ENCODE measurements around the gene JAG2.

Gene JAG2

DNA sequence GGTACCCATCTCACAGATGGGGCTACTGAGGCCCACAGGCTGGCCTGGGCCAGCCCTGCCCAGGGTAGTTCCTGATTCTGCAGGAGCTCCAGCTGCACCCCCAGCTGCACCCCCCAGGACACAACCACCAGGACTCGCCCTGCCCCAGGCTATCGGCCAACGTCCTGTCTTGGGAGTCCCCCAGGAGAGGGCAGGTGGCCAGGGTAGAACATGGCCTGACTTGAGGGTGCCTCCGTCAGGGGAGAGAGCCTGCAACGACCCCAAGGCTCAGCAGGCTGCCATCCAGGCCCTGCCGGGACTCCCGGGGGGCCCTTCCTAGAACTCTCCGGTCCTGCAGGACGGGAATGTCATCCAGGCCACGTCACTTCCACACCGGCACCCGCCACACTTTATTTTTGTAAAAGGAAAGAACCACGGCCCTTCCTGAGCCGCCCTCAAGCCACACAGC lies 15.8 kb downstream of the JAG2 start:
- DNase-seq (ENCODE audit: low read depth in 1 of 2, low spot score in 1 of 2), result no peak

DNA sequence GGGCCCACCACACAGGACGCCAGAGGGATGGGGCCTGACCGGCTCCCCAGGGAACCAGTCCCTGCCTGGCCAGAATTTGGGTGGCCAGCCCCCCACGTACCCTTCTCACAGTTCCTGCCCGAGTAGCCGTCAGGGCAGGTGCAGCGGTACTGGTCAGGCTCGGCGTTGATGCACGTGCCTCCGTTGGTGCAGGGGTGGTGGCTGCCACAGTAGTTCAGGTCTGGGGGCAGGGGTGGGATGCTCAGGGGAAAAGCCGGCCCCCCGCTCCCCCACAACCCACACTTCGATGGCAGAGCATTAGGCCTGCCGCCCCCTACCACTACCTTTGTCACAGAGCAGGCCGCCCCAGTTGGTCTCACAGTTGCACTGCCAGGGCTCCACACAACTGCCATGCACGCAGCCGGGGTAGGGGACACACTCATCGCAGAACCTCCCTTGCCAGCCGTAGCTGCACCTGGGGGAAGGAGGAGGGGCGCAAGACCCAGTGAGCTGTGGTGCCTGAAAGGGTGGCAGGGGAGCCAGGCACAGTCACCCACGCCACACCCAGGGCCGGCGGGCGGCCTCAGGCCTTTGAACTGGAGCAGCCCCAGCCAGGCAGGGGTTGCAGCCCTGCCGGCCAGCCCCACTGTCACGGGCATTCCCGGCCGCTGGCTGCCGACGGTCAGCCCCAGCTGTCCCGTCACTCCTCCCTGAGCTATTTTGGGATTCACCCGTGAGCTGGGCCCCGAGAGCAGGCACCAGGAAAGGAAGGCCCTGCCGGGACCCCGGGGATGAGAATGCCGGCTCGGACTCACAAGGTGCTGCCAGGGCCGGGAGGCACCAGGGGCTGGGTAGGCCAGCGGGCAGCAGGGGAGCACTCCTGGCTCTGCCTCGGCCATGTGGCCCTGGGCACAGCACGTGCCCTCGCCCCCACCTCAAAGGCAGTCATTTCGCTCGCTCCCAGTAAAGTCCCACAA lies 16.5 kb downstream of the JAG2 start:
- no peak for DNase-seq (ENCODE audit: low read depth in 1 of 2, low spot score in 1 of 2)

DNA sequence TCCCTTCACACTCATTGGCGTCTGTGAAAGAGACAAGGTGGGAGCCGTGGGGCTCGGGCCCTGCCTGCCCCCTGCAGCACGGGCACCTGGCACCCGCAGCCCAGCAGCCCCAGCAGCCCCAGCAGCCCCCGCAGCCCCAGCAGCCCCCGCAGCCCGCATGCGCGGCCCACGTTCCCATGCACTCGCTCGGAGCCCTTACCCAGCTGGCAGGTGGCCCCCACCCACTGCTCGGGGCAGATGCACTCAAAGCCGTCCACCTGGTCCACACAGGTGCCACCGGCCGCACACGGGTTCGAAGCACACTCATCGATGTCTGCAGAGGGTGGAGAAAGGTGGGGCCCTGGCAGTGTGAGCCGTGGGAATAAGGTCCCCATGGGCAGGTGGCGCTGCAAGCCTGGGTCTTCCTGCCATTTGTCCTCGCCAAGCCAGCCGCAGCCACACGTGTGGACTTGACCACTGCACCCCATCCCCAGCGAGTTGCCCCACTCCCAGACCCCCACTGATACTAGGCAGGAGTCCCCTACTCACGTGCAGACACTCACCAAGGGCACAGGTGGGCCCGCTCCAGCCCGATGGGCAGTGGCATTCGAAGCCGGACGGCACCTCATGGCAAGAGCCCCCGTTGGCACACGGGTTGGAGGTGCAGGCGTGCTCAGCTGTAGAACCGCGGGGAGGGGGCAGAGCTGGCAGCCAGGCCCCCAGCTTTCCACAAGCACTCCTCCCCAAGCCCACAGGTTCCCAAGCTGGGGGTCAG lies 17.3 kb downstream of the JAG2 start:
- DNase-seq (ENCODE audit: low read depth in 1 of 2, low spot score in 1 of 2), result no peak

DNA sequence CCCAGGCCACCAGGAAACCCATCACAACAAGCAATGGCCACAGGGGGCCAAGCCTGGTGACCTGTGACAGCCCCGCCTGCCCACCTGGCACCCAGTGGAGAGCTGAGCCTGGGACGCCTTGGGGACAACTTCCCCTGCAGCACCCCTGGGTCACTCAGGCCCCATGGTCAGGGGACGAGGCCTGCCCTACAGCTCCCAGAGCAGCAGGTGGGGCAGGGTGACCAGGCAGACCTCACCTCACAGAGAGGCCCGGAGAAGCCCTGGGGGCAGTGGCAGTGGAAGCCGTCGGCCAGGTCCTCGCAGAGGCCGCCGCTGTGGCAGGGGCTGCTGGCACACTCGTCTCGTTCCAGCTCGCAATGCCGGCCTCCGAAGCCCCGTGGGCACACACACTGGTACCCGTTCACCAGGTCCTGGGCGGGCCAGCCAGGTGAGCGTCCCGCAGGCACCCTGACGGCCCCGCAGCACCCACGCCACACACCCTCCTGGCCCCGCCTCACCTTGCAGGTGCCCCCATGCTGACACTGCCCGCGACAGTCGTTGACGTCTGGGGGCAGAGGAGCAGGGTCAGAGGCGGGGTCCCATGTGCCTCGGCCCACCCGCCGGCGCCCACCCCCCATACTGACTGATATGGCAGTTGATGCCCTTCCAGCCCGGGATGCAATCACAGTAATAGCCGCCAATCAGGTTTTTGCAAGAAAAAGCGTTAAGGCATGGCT lies 18.1 kb downstream of the JAG2 start:
- no peak for DNase-seq (ENCODE audit: low read depth in 1 of 2, low spot score in 1 of 2)

DNA sequence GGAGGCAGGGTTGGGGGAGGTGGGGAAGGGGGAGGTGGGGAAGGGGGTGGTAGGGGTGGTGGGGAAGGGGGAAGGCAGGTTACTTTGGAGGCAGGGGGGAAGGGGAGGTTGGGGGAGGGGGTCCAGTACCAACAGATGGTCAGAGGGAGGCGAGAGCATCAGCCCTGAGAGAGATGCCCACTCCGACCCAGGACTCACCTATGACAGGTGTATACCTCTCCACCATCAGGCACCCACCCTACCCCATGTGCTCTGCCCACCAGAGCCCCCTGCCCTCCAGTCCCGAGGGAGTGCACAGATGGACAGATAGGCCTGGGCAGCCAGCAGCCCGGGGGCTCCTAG lies 18.6 kb downstream of the JAG2 start:
- DNase-seq (ENCODE audit: low read depth in 1 of 2, low spot score in 1 of 2), result no peak

DNA sequence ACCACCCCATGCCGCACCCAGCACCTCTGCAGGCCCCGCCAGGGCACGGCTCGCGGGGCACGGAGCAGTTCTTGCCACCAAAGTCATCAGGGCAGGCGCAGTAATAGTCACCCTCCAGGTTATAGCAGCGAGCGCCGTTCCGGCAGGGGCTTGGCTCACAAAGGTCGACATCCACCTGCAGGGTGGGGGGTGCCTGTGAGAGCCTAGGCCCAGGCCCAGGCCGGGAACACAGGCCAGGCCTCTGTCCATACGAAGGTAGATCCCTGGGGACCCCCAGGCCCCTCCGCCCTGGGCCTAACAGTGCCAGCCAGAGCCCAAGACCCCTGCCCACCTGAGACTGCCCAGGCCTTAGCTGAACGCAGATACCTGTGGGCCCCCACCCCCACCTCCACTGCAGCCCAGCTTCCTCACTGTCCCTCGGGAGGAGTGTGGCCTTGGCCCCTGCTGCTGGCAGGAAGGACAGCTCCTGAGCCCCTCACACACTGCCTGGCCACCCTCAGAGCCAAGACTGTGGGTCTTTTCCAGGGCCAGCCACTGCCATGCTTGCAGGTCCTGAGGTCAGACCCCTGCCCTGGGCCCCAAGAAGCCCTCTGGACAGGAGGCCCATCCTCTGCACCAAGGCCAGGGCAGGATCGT lies 19.3 kb downstream of the JAG2 start:
- no peak for DNase-seq (ENCODE audit: low read depth in 1 of 2, low spot score in 1 of 2)

DNA sequence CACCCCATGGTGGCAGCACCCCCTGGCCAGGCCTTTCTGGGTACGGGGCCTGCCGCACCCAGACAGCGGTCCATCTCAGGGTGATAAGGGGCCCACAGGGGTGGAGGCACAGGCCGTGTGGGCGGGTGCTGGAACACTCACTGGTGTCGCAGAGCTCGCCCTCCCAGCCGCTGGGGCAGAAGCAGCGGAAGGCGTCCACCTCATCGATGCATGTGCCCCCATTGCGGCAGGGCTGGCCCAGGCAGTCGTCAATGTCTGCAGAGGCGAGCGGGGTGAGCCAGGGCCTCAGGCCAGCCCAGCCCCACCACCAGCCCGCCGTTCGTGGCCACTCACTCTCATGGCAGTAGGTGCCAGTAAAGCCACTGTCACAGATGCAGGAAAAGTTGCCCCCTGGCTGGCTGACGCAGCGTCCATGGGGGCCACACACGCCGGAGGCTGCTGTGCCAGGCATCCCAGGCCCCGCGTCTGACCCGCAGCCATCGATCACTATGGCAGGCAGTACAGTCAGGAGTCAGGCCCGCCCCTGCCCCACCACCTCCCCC lies 19.9 kb downstream of the JAG2 start:
- DNase-seq (ENCODE audit: low read depth in 1 of 2, low spot score in 1 of 2), result no peak

DNA sequence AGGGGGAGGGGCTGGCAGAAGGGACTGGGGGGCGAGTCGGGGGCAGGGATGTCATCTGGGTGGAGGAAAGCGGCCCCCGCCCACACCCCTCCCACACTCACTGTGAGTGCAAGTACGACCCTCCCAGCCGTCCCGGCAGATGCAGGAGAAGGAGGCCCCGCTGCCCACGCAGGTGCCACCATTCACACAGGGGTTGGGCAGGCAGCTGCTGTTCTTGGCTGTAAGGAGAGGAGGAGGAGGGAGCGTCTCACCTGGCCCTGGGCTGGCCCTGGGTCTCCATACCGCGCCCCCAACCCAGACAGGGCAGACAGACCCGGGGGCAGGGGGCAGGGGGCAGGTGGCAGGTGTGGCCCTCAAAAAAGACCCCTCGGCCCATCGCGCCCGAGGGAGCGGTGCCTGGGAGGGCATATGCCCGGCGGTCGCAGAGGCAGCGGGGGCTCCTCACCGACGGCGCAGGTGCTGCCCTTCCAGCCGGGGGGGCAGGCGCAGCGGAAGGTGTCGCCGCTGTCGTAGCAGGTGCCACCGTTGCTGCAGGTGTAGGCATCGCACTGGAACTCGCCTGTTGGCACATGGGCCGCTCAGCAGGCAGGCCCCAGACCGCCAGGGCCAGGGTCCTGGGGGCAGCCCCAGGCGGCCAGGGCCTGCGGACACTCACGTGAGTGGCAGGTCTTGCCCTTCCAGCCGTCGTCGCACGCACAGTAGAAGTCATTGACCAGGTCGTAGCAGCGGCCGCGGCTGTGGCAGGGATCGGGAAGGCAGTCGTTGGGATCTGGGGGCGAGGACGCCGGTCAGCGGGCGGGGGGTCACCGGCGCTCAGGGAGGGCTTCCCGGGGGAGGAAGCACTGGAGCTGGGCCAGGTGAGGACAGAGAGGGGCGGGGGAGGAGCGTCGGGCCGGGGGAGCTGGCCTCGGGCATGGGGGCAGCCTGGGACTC lies 20.6 kb downstream of the JAG2 start:
- DNase-seq (ENCODE audit: low read depth in 1 of 2, low spot score in 1 of 2), result no peak

DNA sequence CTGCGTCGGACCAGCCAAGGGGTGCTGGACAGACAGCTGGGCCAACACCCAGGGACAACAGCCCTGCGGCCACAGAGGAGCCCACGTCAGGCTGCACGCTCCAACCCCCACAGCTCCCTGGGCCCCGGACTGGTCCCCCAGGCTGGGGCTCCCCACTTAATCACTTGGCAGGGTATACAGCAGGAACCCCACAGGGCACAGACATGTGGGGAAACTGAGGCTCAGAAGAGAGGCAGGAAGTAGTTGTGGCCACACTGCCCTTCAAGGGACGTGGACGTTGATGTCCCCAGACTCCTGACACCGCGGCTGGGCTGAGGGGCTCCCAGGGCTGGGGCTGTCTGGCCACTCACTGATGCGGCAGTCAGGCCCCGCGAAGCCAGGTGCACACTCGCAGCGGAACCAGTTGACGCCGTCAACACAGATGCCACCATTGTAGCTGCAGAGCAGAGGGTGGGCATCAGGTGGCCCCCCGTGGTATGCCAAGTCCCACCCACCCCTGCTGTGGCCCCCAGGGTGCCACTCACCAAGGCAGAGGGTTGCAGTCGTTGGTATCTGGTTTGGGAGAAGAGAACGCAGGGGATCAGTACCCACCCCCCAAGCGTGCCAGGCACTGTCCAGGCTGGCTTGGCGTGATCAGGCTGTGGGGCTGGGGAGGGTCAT lies 21.5 kb downstream of the JAG2 start:
- DNase-seq (ENCODE audit: low read depth in 1 of 2, low spot score in 1 of 2), result no peak

DNA sequence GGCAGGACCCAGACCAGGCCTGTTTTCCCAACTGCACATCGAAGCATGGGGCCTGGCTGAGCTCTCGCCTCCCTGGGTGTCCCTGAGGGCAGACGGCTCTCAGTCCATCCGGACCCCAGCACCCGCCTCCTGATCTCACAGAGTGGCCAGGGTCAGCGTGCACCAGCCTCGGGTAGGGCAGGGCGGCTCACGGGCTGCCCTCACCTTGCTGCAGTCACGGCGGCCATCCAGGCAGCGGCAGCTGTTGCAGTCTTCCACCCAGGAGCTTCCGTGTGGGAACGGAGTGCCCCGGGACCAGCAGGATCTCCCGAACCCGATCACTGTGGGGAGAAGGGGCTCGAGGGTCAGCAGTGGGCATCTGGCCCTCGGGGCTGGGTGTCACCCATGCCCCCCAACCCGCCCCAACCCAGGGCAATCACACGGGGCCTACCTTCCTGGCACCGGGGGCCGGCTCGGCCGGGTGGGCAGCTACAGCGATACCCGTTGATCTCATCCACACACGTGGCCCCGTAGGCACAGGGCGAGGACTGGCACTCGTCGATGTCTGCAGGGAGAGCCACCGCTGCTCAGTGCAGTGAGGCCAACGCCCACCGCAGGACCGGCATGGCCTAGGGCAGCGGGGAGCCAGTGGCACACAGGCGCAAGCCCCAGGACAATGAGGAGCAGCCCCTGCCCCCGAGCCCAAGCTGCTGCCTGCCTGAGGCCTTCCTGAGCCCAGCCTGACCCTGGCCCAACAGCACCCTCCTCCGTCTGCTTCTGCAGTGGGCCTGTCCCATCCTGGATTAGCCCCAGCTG lies 22.2 kb downstream of the JAG2 start:
- DNase-seq (ENCODE audit: low read depth in 1 of 2, low spot score in 1 of 2), result no peak

DNA sequence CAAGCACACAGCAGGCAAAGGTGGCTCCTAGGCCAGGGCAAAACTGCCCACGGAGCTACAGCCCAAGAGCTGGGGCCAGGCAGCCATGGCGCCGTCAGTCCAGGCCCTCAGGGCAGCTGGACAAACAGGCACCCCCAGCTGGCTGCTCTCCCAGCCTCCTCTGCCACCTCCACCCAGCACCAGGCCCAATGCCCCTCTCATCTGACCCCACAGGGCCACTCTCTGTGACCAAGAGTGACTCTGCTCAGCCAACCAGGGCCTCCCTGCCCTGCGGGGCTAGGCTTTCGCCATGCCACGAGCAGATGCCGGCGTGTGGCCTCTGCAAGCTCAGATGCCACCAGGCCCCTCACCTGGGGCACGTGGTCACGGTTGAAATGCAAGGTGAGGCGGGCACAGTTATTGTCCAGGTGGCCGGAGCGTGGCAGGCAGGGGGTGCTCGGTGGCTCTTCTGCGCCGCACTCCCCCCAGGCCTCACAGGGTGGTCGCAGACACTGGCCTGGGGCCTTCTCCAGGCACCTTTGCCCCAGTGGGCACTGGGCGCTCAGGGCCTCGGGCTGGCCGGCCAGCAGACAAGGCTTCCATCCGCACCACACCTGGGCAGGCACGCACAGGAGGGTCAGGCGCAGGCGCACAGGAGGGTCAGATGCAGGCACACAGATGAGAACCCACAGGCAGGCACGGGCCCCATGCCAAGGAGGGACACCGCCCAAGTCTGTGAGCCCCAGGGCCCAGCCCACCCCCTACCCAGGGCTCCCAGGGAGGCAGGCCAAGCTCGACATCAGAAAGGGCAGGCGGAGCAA lies 23.0 kb downstream of the JAG2 start:
- DNase-seq (ENCODE audit: low read depth in 1 of 2, low spot score in 1 of 2), result no peak

DNA sequence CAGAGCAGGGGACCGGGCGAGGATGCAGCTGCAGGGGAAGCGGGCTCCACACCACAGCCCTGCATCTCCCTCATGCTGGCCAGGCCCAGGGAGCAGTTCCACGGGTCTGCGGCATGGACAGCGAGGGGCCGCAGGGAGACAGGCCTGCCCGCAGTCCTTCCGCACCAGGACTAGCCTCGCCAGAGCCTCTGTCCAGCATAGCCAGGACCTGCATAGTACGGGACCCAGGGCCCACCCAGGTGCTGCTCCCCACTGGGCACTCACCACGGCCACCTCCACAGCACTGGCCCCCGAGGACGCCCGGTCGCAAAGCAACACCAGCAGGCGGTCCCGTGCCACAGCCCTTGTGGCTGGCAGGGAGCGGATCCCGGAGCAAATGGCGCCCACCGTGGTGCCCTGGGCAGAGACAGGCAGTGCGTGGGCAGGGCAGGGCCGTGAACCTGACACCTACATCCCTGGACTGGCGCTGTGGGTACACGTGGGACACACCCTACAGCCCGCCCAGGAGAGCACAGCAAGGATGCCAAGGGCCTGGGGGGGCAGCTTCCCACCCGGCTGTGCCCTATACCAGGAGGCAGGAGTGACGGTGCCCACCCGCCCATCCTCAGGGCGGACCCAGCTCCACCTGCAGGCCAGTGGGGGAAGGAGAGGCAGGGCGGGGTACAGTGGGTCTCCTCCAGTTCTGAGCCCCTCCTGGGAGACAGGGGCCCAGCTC lies 23.8 kb downstream of the JAG2 start:
- no peak for DNase-seq (ENCODE audit: low read depth in 1 of 2, low spot score in 1 of 2)

DNA sequence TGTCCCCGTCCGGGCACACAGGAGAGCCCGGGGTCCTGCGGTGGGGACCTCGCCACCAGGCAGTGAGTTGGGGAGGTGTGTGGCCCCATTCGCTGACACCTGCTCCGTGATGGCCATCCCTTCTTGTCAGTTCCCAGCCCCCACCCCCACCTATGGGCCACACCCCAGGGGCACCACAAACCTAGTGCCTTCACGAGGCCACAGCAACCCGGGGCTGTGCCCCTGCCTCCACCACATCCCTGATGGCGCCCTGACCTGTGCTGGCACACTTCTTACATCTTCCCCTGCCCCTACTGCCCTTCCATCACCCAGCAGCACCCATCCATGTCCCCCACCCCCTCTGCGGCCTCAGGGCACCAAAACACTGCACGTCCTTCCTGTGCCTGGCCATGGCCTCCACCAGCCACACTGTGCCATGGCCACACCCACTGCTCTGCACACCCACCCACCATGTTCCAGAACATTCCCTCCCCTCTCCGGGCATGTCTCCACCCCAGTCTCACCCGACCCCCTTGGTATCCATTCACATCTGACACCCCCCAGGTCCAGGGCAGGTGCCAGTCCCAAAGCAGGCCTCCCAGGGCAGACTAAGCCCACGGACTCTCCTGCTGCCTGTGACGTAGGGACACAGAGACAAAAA lies 24.4 kb downstream of the JAG2 start:
- DNase-seq (ENCODE audit: low read depth in 1 of 2, low spot score in 1 of 2), result no peak

DNA sequence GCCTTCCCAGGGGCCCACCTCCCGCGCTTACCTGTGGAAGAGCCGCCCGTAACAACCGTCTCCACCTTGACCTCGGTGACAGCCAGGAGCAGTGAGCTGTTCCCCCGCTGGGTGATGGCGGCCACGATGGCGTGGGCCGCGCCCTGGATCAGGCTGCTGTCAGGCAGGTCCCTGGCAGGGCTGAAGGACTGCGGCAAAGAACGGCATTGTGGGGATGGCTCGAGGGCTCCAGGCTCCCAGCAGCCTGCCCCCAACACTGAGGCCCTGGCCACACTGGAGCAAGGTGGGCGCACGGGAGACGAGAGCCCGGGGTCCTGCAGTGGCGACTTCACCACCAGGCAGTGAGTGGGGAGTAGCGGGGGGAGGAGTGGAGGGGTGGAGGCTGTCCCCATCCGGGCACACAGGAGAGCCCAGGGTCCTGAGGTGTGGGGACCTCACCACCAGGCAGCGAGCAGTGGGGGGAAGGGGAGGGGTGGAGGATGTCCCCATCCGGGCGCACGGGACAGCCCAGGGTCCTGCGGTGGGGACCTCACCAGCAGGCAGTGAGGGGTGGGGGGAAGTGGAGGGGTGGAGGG lies 25.0 kb downstream of the JAG2 start:
- no peak for DNase-seq (ENCODE audit: low read depth in 1 of 2, low spot score in 1 of 2)

DNA sequence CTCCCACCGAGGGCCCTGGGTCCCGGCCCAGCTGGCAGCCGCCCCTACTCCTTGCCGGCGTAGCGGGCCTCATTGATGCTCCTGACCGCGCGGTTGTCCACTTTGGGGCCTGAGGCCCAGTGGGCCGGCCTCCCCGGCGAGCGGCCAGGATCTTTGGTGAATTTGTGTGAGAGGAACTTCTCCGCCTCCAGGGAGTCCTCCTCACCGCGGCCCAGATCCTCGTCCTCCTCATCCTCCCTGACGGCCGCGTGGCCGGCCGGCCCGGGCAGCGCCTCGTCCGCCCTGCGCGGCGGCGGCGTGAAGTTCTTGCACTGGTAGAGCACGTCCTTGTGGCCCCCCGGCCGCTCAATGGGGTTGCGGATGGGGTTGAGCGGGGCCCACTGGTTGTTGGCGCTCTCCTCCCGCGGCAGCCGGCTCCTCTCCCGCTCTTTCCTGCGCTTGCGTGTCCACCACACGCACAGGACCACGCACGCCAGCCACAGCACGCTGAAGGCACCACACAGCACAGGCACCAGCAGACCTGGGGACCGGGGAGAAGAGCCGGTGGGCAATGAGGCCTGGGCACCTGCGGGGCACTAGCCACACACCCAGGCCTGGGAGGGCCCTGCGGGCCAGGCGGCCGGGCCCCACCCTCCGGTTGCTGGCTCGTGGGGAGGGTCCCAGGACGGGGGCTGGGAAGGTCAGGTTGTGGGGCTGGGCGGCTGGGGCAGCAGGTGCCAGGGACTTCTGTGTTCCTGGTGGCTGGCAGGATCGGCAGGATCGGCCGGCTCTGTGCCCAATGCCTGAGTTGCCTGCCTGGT lies 25.7 kb downstream of the JAG2 start:
- no peak for DNase-seq (ENCODE audit: low read depth in 1 of 2, low spot score in 1 of 2)

Data from activated T-helper 1 cell treated with anti-CD3 and anti-CD28 coated beads, Interleukin-2, amount 50 U/mL, for 16 hours (primary cell).